SU-DHL-6 (cell line): ENCODE measurements around the gene HPGDS.
"Not testable (repeated sequence)": the region's sequence is repeated elsewhere in the genome, so short reads cannot be mapped to it uniquely, and the experiment has no call there.

ENCODE experiments used
- CTCF ChIP-seq: fragments of 200-600 bp; sonication (generic); IDR thresholded peaks from one replicate; pipeline ENCODE4 v1.5.1; 2017; ENCODE audit warnings: antibody characterized with exemption, mild to moderate bottlenecking, low read length, moderate library complexity; ENCODE audit not compliant: insufficient read depth, poor library complexity, severe bottlenecking
- EZH2phosphoT487 ChIP-seq: fragments of 200-600 bp; sonication (generic), shearing (Covaris generic); conservative IDR thresholded peaks from 2 replicates; pipeline ENCODE4 v1.6.1; 2018; ENCODE audit warnings: mild to moderate bottlenecking, antibody characterized with exemption, low read length, moderate library complexity, mixed read lengths

- TF ChIP-seq CTCF, EZH2phosphoT487: not testable (repeated sequence)
Observed at GRCh38 chr4:94293981-94294380, 48.7 kb downstream of the HPGDS start.
